ENCODE results near the gene ARL2.

- TF ChIP-seq, protein P1, sequence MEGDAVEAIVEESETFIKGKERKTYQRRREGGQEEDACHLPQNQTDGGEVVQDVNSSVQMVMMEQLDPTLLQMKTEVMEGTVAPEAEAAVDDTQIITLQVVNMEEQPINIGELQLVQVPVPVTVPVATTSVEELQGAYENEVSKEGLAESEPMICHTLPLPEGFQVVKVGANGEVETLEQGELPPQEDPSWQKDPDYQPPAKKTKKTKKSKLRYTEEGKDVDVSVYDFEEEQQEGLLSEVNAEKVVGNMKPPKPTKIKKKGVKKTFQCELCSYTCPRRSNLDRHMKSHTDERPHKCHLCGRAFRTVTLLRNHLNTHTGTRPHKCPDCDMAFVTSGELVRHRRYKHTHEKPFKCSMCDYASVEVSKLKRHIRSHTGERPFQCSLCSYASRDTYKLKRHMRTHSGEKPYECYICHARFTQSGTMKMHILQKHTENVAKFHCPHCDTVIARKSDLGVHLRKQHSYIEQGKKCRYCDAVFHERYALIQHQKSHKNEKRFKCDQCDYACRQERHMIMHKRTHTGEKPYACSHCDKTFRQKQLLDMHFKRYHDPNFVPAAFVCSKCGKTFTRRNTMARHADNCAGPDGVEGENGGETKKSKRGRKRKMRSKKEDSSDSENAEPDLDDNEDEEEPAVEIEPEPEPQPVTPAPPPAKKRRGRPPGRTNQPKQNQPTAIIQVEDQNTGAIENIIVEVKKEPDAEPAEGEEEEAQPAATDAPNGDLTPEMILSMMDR (IDR thresholded peaks at IDR 0.05 in 4 of 5, conservative IDR thresholded peaks at IDR 0.05 in 1 of 5): no peak
- TF ChIP-seq POLR2A (IDR thresholded peaks at IDR 0.05): no peak
Measured at GRCh38 chr11:65045728-65046127, 31.8 kb downstream of the ARL2 start.
